Sigmoid colon (tissue), 7 donors: ENCODE measurements around the gene EPHA10. TPM values are rescaled to one million over a fixed set of nuclear protein-coding genes. Genes with fewer than 3 reads are reported as not detected.

Experiments
- DNase-seq: peaks from one replicate; pipeline ENCODE4 v3.0.0-alpha.2; 2019
- H3K27ac ChIP-seq, 4 donors: fragments of 200-600 bp; sonication (generic); one replicate each; pipeline ENCODE4 v1.5.1; 2016 to 2019; ENCODE audit warnings: mild to moderate bottlenecking in 1 of 4
- H3K27me3 ChIP-seq, 3 donors: fragments of 200-600 bp; sonication (generic); one replicate each; pipeline ENCODE4 v1.5.1; 2019; ENCODE audit warnings: mild to moderate bottlenecking in 1 of 3
- H3K36me3 ChIP-seq, 4 donors: fragments of 200-600 bp; sonication (generic); one replicate each; pipeline ENCODE4 v1.5.1; 2016 to 2019
- H3K4me1 ChIP-seq, 4 donors: fragments of 200-600 bp; sonication (generic); one replicate each; pipeline ENCODE4 v1.5.1; 2017 to 2019
- H3K4me3 ChIP-seq, 4 donors: fragments of 200-600 bp; sonication (generic); one replicate each; pipeline ENCODE4 v1.5.1; 2017 to 2019; ENCODE audit warnings: mild to moderate bottlenecking in 2 of 4, moderate library complexity in 1 of 4
- H3K9me3 ChIP-seq, 4 donors: fragments of 200-600 bp in 3 of 4; sonication (generic) in 3 of 4; one replicate each; pipeline versions ENCODE4 v1.5.1 to v1.6.1; 2013 to 2019
- CTCF ChIP-seq, 4 experiments: fragments of 450-650 bp in 3 of 4; fragments of 200-600 bp in 1 of 4; IDR thresholded peaks; one replicate each; pipeline ENCODE4 v1.5.1; 2016 to 2019; ENCODE audit warnings: antibody characterized with exemption in 4 of 4, mild to moderate bottlenecking in 3 of 4, moderate library complexity in 2 of 4
- EP300 ChIP-seq, 4 donors: sonication (generic); formaldehyde crosslinking; IDR thresholded peaks; one replicate each; pipeline ENCODE4 v1.6.1; 2017; ENCODE audit warnings: antibody characterized with exemption in 4 of 4
- POLR2A ChIP-seq, 2 donors: fragments of 450-650 bp; IDR thresholded peaks; one replicate each; pipeline ENCODE4 v1.6.1; 2016; ENCODE audit warnings: antibody characterized with exemption in 2 of 2, mild to moderate bottlenecking in 2 of 2, moderate library complexity in 2 of 2
- POLR2AphosphoS5 ChIP-seq, 4 donors: sonication (generic); formaldehyde crosslinking; IDR thresholded peaks; one replicate each; pipeline ENCODE4 v1.6.1; 2017; ENCODE audit warnings: antibody characterized with exemption in 4 of 4
- WGBS, 2 donors: extraction: QIAGEN DNeasy Blood & Tissue Kit; methylation state at CpG; one replicate each; pipeline ENCODE4 v1.1.7; 2013; 5-methylcytosine and 5-hydroxymethylcytosine counted together
- intact Hi-C: fragments of 100-400 bp; cut with DNase I; formaldehyde crosslinking; loops from one replicate; pipeline ENCODE4 v1.15.1; 2023
- polyA plus RNA-seq, 3 donors: library from polyadenylated mRNA; stranded (reverse); fragments of 200-250 nt; gene quantifications; one replicate each; pipeline ENCODE4 v1.2.3, GENCODE V29; 2013
- total RNA-seq, 4 donors: library from RNA; depleted of rRNA; stranded (reverse); fragments of >200 nt; gene quantifications; one replicate each; pipeline ENCODE4 v1.1.0, GENCODE V29; 2016
- donor health status: healthy with polysubstance abuse.
- donor health status: Bipolar disorder and iron deficiency.
- donor health status: healthy.

The EPHA10 gene
- total and polyA plus RNA-seq, 7 donors, result 0.14 to 33.3 (median 0.83) TPM

GRCh38 chr1:37682334-37682987 lies 82.5 kb downstream of the EPHA10 start:
- no peak for TF ChIP-seq POLR2A (IDR thresholded peaks at IDR 0.05)
- TF ChIP-seq EP300 (IDR thresholded peaks at IDR 0.05), result no peak
- peak; percentile 56 to 82 (median 80) for TF ChIP-seq CTCF (IDR thresholded peaks at IDR 0.05)
- TF ChIP-seq POLR2AphosphoS5 (IDR thresholded peaks at IDR 0.05), result no peak
- Histone ChIP-seq H3K4me1 (peaks cover 0 to 8% (median 1%) of the 10 kb centered on the region in 4 donors), H3K36me3 (peaks cover 6 to 48% (median 31%) of the 10 kb centered on the region in 4 donors), H3K9me3 (no peaks in the 10 kb centered on the region), H3K4me3 (no peak overlapping the region), H3K27ac (no peak overlapping the region), H3K27me3 (no peaks in the 10 kb centered on the region)
- 74 to 77% methylated on average over 5 of the region's 5 CpGs for WGBS, 2 donors
- intact Hi-C loops, result loop anchor here (1.0 to 5.0 kb wide), 3 partner anchors 79 to 228 kb away; no protein-coding TSS in a partner anchor
- peak; percentile 81 for DNase-seq

- no peaks in the 10 kb centered on the region for H3K9me3 ChIP-seq
- no peaks in the 10 kb centered on the region for H3K27me3 ChIP-seq
- intact Hi-C loops, result loop anchor here (5.0 kb wide), 1 partner anchor 119 kb away; no protein-coding TSS in a partner anchor
- no peak overlapping the region for H3K27ac ChIP-seq
- TF ChIP-seq EP300 (IDR thresholded peaks at IDR 0.05) (no peak), CTCF (IDR thresholded peaks at IDR 0.05) (no peak)
- 81 to 90% methylated on average over 3 of the region's 3 CpGs for WGBS, 2 donors
- no peak overlapping the region for H3K4me3 ChIP-seq
- H3K36me3 ChIP-seq, result peaks cover 6 to 34% (median 26%) of the 10 kb centered on the region in 4 donors
- DNase-seq, result no peak
- peaks cover 0 to 23% (median 16%) of the 10 kb centered on the region in 4 donors for H3K4me1 ChIP-seq
These were observed 84.0 kb downstream of the EPHA10 start for GRCh38 chr1:37680933-37681332.

GRCh38 chr1:37677808-37678207 lies 87.1 kb downstream of the EPHA10 start:
- no peak for DNase-seq
- Histone ChIP-seq H3K27me3 (peaks cover 0 to 3% (median 0%) of the 10 kb centered on the region in 3 donors), H3K4me3 (no peak overlapping the region), H3K9me3 (no peaks in the 10 kb centered on the region), H3K36me3 (peaks cover 0 to 3% (median 2%) of the 10 kb centered on the region in 4 donors), H3K4me1 (peaks cover 0 to 33% (median 25%) of the 10 kb centered on the region in 4 donors), H3K27ac (no peak overlapping the region)
- WGBS, 2 donors, result 87 to 90% methylated on average over 5 of the region's 5 CpGs
- TF ChIP-seq CTCF (IDR thresholded peaks at IDR 0.05) (no peak), EP300 (IDR thresholded peaks at IDR 0.05) (no peak), POLR2A (IDR thresholded peaks at IDR 0.05) (no peak), POLR2AphosphoS5 (IDR thresholded peaks at IDR 0.05) (no peak)
- intact Hi-C loops, result loop anchor here (2.0 kb wide), 1 partner anchor 73 kb away; no protein-coding TSS in a partner anchor

- Histone ChIP-seq H3K27ac (peak overlapping the region in 2 of 4 donors; percentile 64 to 66), H3K36me3 (no peaks in the 10 kb centered on the region), H3K9me3 (no peaks in the 10 kb centered on the region), H3K4me1 (peaks cover 0 to 30% (median 25%) of the 10 kb centered on the region in 4 donors), H3K27me3 (peaks cover 0 to 10% (median 0%) of the 10 kb centered on the region in 3 donors), H3K4me3 (no peak overlapping the region)
- intact Hi-C loops, result loop anchor here (2.0 kb wide), 1 partner anchor 72 kb away; no protein-coding TSS in a partner anchor
- WGBS, 2 donors, result 71 to 74% methylated on average over 4 of the region's 4 CpGs
- TF ChIP-seq CTCF (IDR thresholded peaks at IDR 0.05), result no peak
- no peak for TF ChIP-seq POLR2AphosphoS5 (IDR thresholded peaks at IDR 0.05)
- TF ChIP-seq EP300 (IDR thresholded peaks at IDR 0.05), result no peak
- no peak for TF ChIP-seq POLR2A (IDR thresholded peaks at IDR 0.05)
- no peak for DNase-seq
These were observed 87.8 kb downstream of the EPHA10 start for GRCh38 chr1:37677143-37677439.
